Measurements from ENCODE around the gene TTLL4.

DNA sequence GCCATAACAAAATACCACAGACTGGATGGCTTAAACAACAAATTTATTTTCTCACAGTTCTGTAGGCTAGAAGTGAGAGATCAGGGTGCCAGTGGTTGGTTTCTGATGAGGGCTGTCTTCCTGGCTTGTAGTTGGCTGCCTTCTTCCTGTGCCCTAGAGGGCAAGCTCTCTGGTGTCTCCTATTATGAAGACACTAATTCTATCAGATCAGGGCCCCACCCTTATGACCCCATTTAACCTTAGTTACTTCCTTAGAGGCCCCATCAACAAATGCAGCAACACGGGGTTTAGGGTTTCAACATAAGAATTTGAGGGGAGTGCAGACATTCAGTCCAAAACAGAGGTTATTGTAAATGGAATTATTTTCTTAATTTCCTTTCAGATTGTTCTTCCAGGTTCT is 94.2 kb downstream of the TTLL4 start:
- no peak for TF ChIP-seq POLR2AphosphoS5 (IDR thresholded peaks at IDR 0.05; ENCODE audit: low read depth, low read length)
- TF ChIP-seq POLR2A (IDR thresholded peaks at IDR 0.05; ENCODE audit: low read depth, low read length): no peak
- TF ChIP-seq TAF1 (IDR thresholded peaks at IDR 0.05; ENCODE audit: low read depth, low read length): no peak
- TF ChIP-seq SPI1 (IDR thresholded peaks at IDR 0.05; ENCODE audit: low read depth, low read length): no peak
- no peak for TF ChIP-seq PAX5 (IDR thresholded peaks at IDR 0.05; ENCODE audit: insufficient read depth, low read length, severe bottlenecking)

Data from GM12891 (cell line).